ENCODE results near the gene CATSPER3. TPM values are rescaled to one million over a fixed set of nuclear protein-coding genes. Genes with fewer than 3 reads are reported as not detected.

The CATSPER3 gene
- total RNA-seq, 1 experiment from 2014 or later: 1.1 TPM

GRCh38 chr5:135050244-135050767 lies 82.6 kb downstream of the CATSPER3 start:
- DNase-seq (ENCODE audit: low read depth): no peak
- in situ Hi-C loops (cut with HindIII; ENCODE audit: low pct_unique_long_range_greater_than_20kb, low sequenced_read_pairs): no loop called here

- DNase-seq (ENCODE audit: low read depth): no peak
- in situ Hi-C loops (cut with HindIII; ENCODE audit: low pct_unique_long_range_greater_than_20kb, low sequenced_read_pairs): no loop called here
These were observed 83.7 kb downstream of the CATSPER3 start for GRCh38 chr5:135051399-135051798.

- in situ Hi-C loops (cut with HindIII; ENCODE audit: low pct_unique_long_range_greater_than_20kb, low sequenced_read_pairs): no loop called here
- no peak for DNase-seq (ENCODE audit: low read depth)
These were observed 84.2 kb downstream of the CATSPER3 start for GRCh38 chr5:135051872-135052271.

- in situ Hi-C loops (cut with HindIII; ENCODE audit: low pct_unique_long_range_greater_than_20kb, low sequenced_read_pairs): no loop called here
- DNase-seq (ENCODE audit: low read depth): no peak
These were observed 84.9 kb downstream of the CATSPER3 start for GRCh38 chr5:135052511-135053145.

GRCh38 chr5:135053278-135053677 lies 85.6 kb downstream of the CATSPER3 start:
- no peak for DNase-seq (ENCODE audit: low read depth)
- in situ Hi-C loops (cut with HindIII; ENCODE audit: low pct_unique_long_range_greater_than_20kb, low sequenced_read_pairs): no loop called here

- in situ Hi-C loops (cut with HindIII; ENCODE audit: low pct_unique_long_range_greater_than_20kb, low sequenced_read_pairs): no loop called here
- no peak for DNase-seq (ENCODE audit: low read depth)
These were observed 86.3 kb downstream of the CATSPER3 start for GRCh38 chr5:135053989-135054388.

GRCh38 chr5:135054546-135054945 lies 86.8 kb downstream of the CATSPER3 start:
- DNase-seq (ENCODE audit: low read depth): no peak
- in situ Hi-C loops (cut with HindIII; ENCODE audit: low pct_unique_long_range_greater_than_20kb, low sequenced_read_pairs): no loop called here

- DNase-seq (ENCODE audit: low read depth): no peak
- in situ Hi-C loops (cut with HindIII; ENCODE audit: low pct_unique_long_range_greater_than_20kb, low sequenced_read_pairs): no loop called here
These were observed 87.7 kb downstream of the CATSPER3 start for GRCh38 chr5:135055396-135055795.

GRCh38 chr5:135056316-135057030 lies 88.8 kb downstream of the CATSPER3 start:
- in situ Hi-C loops (cut with HindIII; ENCODE audit: low pct_unique_long_range_greater_than_20kb, low sequenced_read_pairs): no loop called here

GRCh38 chr5:135057233-135057632 lies 89.5 kb downstream of the CATSPER3 start:
- no peak for DNase-seq (ENCODE audit: low read depth)
- in situ Hi-C loops (cut with HindIII; ENCODE audit: low pct_unique_long_range_greater_than_20kb, low sequenced_read_pairs): no loop called here

More at GRCh38 chr5:135056316-135057030, 88.8 kb downstream of the CATSPER3 start:
- DNase-seq (ENCODE audit: low read depth): no peak

- no peak for DNase-seq (ENCODE audit: low read depth)
- in situ Hi-C loops (cut with HindIII; ENCODE audit: low pct_unique_long_range_greater_than_20kb, low sequenced_read_pairs): no loop called here
These were observed 90.6 kb downstream of the CATSPER3 start for GRCh38 chr5:135058331-135058732.

GRCh38 chr5:135059000-135059923 lies 91.6 kb downstream of the CATSPER3 start:
- in situ Hi-C loops (cut with HindIII; ENCODE audit: low pct_unique_long_range_greater_than_20kb, low sequenced_read_pairs): no loop called here
- DNase-seq (ENCODE audit: low read depth): no peak

- in situ Hi-C loops (cut with HindIII; ENCODE audit: low pct_unique_long_range_greater_than_20kb, low sequenced_read_pairs): no loop called here
- DNase-seq (ENCODE audit: low read depth): no peak
These were observed 92.3 kb downstream of the CATSPER3 start for GRCh38 chr5:135060021-135060420.

GRCh38 chr5:135061001-135061400 lies 93.3 kb downstream of the CATSPER3 start:
- no peak for DNase-seq (ENCODE audit: low read depth)
- in situ Hi-C loops (cut with HindIII; ENCODE audit: low pct_unique_long_range_greater_than_20kb, low sequenced_read_pairs): no loop called here

Other genes with a start within 250 kb of the CATSPER3 start
- gene CAMLG, start 229.4 kb upstream of the CATSPER3 start, total RNA-seq (2014; rRNA removed; shearing (Covaris generic); ENCODE audit: low replicate concordance): 19.8 and 21.7 TPM in 2 replicates
- gene DDX46, start 209.1 kb upstream of the CATSPER3 start, total RNA-seq (2014; rRNA removed; shearing (Covaris generic); ENCODE audit: low replicate concordance): 8.2 and 8.5 TPM in 2 replicates
- 9.7 and 18.5 TPM in 2 replicates for gene C5orf24, start 121.9 kb upstream of the CATSPER3 start, total RNA-seq (2014; rRNA removed; shearing (Covaris generic); ENCODE audit: low replicate concordance)
- gene TXNDC15, start 93.5 kb upstream of the CATSPER3 start, total RNA-seq (2014; rRNA removed; shearing (Covaris generic); ENCODE audit: low replicate concordance): 84.4 and 145 TPM in 2 replicates
- 1.3 and 4.1 TPM in 2 replicates for gene PCBD2, start 62.8 kb upstream of the CATSPER3 start, total RNA-seq (2014; rRNA removed; shearing (Covaris generic); ENCODE audit: low replicate concordance)
- 0.35 and 4.6 TPM in 2 replicates for gene PITX1, start 66.3 kb downstream of the CATSPER3 start, total RNA-seq (2014; rRNA removed; shearing (Covaris generic); ENCODE audit: low replicate concordance)

All from Caki2 (cell line).